HCT116 (cell line): ENCODE data around the gene EIF2AK3. TPM values are rescaled to one million over a fixed set of nuclear protein-coding genes. Genes with fewer than 3 reads are reported as not detected.

Experiments
- ATAC-seq: fragments of 200-7000 bp; cut with Tn5 transposase; 2 replicates; pipeline ENCODE4 v1.9.1; 2020; ENCODE audit warnings: mild to moderate bottlenecking, moderate library complexity
- BruUV-seq: library from RNA; stranded (reverse); fragments of 400-500 nt; replicated peaks from 2 replicates; lab custom pipeline; 2021; lab: Mats Ljungman, UMichigan
- CTCF ChIA-PET: fragments of 300-600 bp; sonication (Branson Sonifier 250); formaldehyde crosslinking; loops from one replicate; lab custom pipeline; 2021; ENCODE audit warnings: antibody characterized with exemption; lab: Charles Lee
- POLR2A ChIA-PET: fragments of 300-600, 350-600 bp; sonication (Branson Sonifier 250); formaldehyde crosslinking; loops from one replicate; lab custom pipeline; 2021; ENCODE audit warnings: antibody characterized with exemption; lab: Charles Lee
- RAD21 ChIA-PET, 2 experiments: fragments of 300-600 bp; sonication (Branson Sonifier 250); formaldehyde crosslinking; loops; one replicate each; lab custom pipeline; 2023; ENCODE audit warnings: low total read pairs in 2 of 2; ENCODE audit not compliant: uncharacterized antibody in 2 of 2, unreplicated experiment in 2 of 2, low non-redundant PET in 1 of 2; lab: Charles Lee
- DNase-seq: peaks from one replicate; pipeline ENCODE4 v3.0.0-alpha.2; 2010; ENCODE audit warnings: low read depth, low spot score
- H2AFZ ChIP-seq: fragments of 200-600 bp; shearing (Covaris generic), sonication (generic); 2 replicates; pipeline ENCODE4 v1.6.1; 2017; ENCODE audit warnings: low read depth, mixed run types, mixed read lengths, antibody characterized with exemption, low read length; ENCODE audit not compliant: poor library complexity, severe bottlenecking
- H3K27ac ChIP-seq: 2 replicates; pipeline ENCODE4 v1.5.1; 2012; ENCODE audit warnings: low read depth, low read length
- H3K27me3 ChIP-seq: fragments of 200-600 bp; sonication (generic); 2 replicates; pipeline ENCODE4 v1.6.1; 2016; ENCODE audit warnings: mixed run types, low read length, mixed read lengths; ENCODE audit not compliant: insufficient read depth
- H3K36me3 ChIP-seq, 2 experiments: fragments of 200-500 bp in 1 of 2; fragments of 200-600 bp in 1 of 2; sonication (Bioruptor generic) in 1 of 2; sonication (generic) in 1 of 2; 2 replicates each; pipeline versions ENCODE4 v1.5.1 to v1.6.1; 2014 to 2016; ENCODE audit warnings: low read length in 2 of 2, inconsistent platforms in 1 of 2, mixed read lengths in 1 of 2, mixed run types in 1 of 2; ENCODE audit not compliant: insufficient read depth in 2 of 2, control insufficient read depth in 1 of 2
- H3K4me1 ChIP-seq, 2 experiments: fragments of 200-600 bp in 1 of 2; sonication (generic) in 1 of 2; 2 replicates each; pipeline versions ENCODE4 v1.5.1 to v1.6.1; 2012 to 2017; ENCODE audit warnings: low read length in 2 of 2, inconsistent platforms in 1 of 2, mild to moderate bottlenecking in 1 of 2, mixed read lengths in 1 of 2, mixed run types in 1 of 2, moderate library complexity in 1 of 2; ENCODE audit not compliant: insufficient read depth in 2 of 2, control insufficient read depth in 1 of 2
- H3K4me2 ChIP-seq: fragments of 200-600 bp; sonication (generic); 2 replicates; pipeline ENCODE4 v1.6.1; 2017; ENCODE audit warnings: mixed run types, low read length, mixed read lengths
- H3K4me3 ChIP-seq, 2 experiments: fragments of 200-600 bp in 1 of 2; sonication (generic) in 1 of 2; replicated peaks in 1 of 2; 2 replicates each; pipeline ENCODE4 v1.5.1; 2011 to 2016; ENCODE audit warnings: low read length in 2 of 2, control low read depth in 1 of 2, low read depth in 1 of 2, mild to moderate bottlenecking in 1 of 2, mixed read lengths in 1 of 2, mixed run types in 1 of 2
- H3K79me2 ChIP-seq: fragments of 200-600 bp; sonication (generic); 2 replicates; pipeline ENCODE4 v1.6.1; 2017; ENCODE audit warnings: mild to moderate bottlenecking, mixed run types, low read length, moderate library complexity, mixed read lengths; ENCODE audit not compliant: insufficient read depth
- H3K9ac ChIP-seq: fragments of 200-600 bp; sonication (generic); 2 replicates; pipeline ENCODE4 v1.6.1; 2016; ENCODE audit warnings: low read length, mixed read lengths
- H3K9me2 ChIP-seq: fragments of 200-600 bp; sonication (generic), shearing (Covaris generic); 2 replicates; pipeline ENCODE4 v1.6.1; 2017; ENCODE audit warnings: mixed run types, mild to moderate bottlenecking, moderate library complexity; ENCODE audit not compliant: insufficient read depth
- H3K9me3 ChIP-seq, 2 experiments: fragments of 200-500 bp in 1 of 2; fragments of 200-600 bp in 1 of 2; sonication (Bioruptor generic) in 1 of 2; sonication (generic) in 1 of 2; 2 replicates each; pipeline ENCODE4 v1.6.1; 2014 to 2017; ENCODE audit warnings: low read length in 2 of 2, mixed read lengths in 2 of 2, inconsistent platforms in 1 of 2, low read depth in 1 of 2, mild to moderate bottlenecking in 1 of 2, mixed run types in 1 of 2, moderate library complexity in 1 of 2; ENCODE audit not compliant: control insufficient read depth in 1 of 2, insufficient read depth in 1 of 2
- H4K20me1 ChIP-seq: fragments of 200-600 bp; sonication (generic), shearing (Covaris generic); 2 replicates; pipeline ENCODE4 v1.6.1; 2017; ENCODE audit warnings: mixed run types, mild to moderate bottlenecking, moderate library complexity; ENCODE audit not compliant: insufficient read depth
- CEBPB ChIP-seq: IDR thresholded peaks from 2 replicates; pipeline ENCODE4 v1.6.1; 2012; ENCODE audit warnings: low read depth
- CTCF ChIP-seq, 3 experiments: fragments of 200-600 bp in 1 of 3; sonication (generic) in 1 of 3; IDR thresholded peaks in 2 of 3; conservative IDR thresholded peaks in 1 of 3; 2 replicates each; pipeline ENCODE4 v1.5.1; 2012 to 2017; ENCODE audit warnings: low read depth in 2 of 3, low read length in 2 of 3, antibody characterized with exemption in 1 of 3, borderline replicate concordance in 1 of 3, control low read depth in 1 of 3, mild to moderate bottlenecking in 1 of 3, mixed read lengths in 1 of 3, mixed run types in 1 of 3, moderate library complexity in 1 of 3; ENCODE audit not compliant: insufficient read depth in 1 of 3
- ELF1 ChIP-seq: IDR thresholded peaks from 2 replicates; pipeline ENCODE4 v1.6.1; 2012; ENCODE audit warnings: low read depth, borderline replicate concordance
- EZH2phosphoT487 ChIP-seq: fragments of 200-600 bp; IDR thresholded peaks from 2 replicates; pipeline ENCODE4 v1.6.1; 2018; ENCODE audit warnings: antibody characterized with exemption, borderline replicate concordance
- FOSL1 ChIP-seq: IDR thresholded peaks from 2 replicates; pipeline ENCODE4 v1.6.1; 2012; ENCODE audit warnings: low read depth
- RAD21 ChIP-seq: IDR thresholded peaks from 2 replicates; pipeline ENCODE4 v1.6.1; 2012; ENCODE audit warnings: low read depth, mild to moderate bottlenecking
- REST ChIP-seq: IDR thresholded peaks from 2 replicates; pipeline ENCODE4 v1.6.1; 2012; ENCODE audit warnings: low read depth
- SIN3A ChIP-seq: IDR thresholded peaks from 2 replicates; pipeline ENCODE4 v1.6.1; 2012; ENCODE audit warnings: low read depth
- SRF ChIP-seq: IDR thresholded peaks from 2 replicates; pipeline ENCODE4 v1.6.1; 2012; ENCODE audit warnings: low read depth
- YY1 ChIP-seq: IDR thresholded peaks from 2 replicates; pipeline ENCODE4 v1.6.1; 2011; ENCODE audit warnings: low read length, low read depth, moderate library complexity, mild to moderate bottlenecking; ENCODE audit not compliant: insufficient replicate concordance; ENCODE audit errors: extremely low read depth
- ZBTB33 ChIP-seq: IDR thresholded peaks from 2 replicates; pipeline ENCODE4 v1.6.1; 2011; ENCODE audit warnings: mild to moderate bottlenecking, low read length, moderate library complexity; ENCODE audit not compliant: insufficient replicate concordance; ENCODE audit errors: extremely low read depth
- ZFX ChIP-seq: fragments of 450-650 bp; IDR thresholded peaks from 2 replicates; pipeline ENCODE4 v1.6.1; 2017
- intact Hi-C: fragments of 100-400 bp; cut with micrococcal nuclease; formaldehyde crosslinking; loops from 2 replicates; pipeline ENCODE4 v1.10.0; 2022
- total RNA-seq: library from RNA; stranded (reverse); gene quantifications from one replicate; pipeline ENCODE4 v1.2.1, GENCODE V29; 2021; ENCODE audit not compliant: unreplicated experiment

EIF2AK3 gene
- total RNA-seq, 1 experiment from 2014 or later: 8.9 TPM

DNA sequence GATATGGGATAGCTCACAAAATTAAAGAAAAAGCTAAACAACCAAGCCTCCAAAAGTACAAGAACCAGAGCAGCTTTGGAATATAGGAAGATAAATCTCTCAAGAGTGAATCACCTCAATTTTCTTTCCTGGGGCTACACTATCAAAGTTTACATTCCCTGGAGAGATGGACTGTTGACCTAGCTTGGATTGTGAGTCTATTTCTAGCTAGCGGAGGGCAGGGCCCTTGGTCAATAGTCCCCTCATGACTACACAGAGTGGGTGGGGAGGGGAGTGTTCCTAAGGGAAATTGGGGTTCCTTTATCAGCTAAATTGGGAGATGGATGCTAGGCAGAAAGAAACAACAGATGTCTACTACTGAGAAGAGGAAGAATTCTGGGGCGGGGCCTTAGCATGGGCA, 29.9 kb upstream of the EIF2AK3 start:
- Histone ChIP-seq H3K4me2 (no peak overlapping the region), H3K27ac (no peak overlapping the region), H3K4me3 (no peak overlapping the region), H3K4me1 (peaks cover 0 to 11% of the 10 kb centered on the region in 2 experiments; a peak in 1 of 4 replicates), H3K9me2 (no peaks in the 10 kb centered on the region), H3K36me3 (no peaks in the 10 kb centered on the region), H3K9me3 (no peaks in the 10 kb centered on the region), H3K27me3 (no peaks in the 10 kb centered on the region), H2AFZ (no peak overlapping the region), H3K79me2 (no peaks in the 10 kb centered on the region), H4K20me1 (no peaks in the 10 kb centered on the region), H3K9ac (no peak overlapping the region)
- TF ChIP-seq YY1 (no peak), SRF (no peak), FOSL1 (no peak), CEBPB (no peak), CTCF (IDR thresholded peaks at IDR 0.05 in 2 of 3, conservative IDR thresholded peaks at IDR 0.05 in 1 of 3; ENCODE audit: borderline replicate concordance in 1 of 3, insufficient read depth in 1 of 3, low read depth in 2 of 3, low read length in 2 of 3) (no peak), RAD21 (no peak), REST (no peak), EZH2phosphoT487 (no peak), ZBTB33 (no peak), ELF1 (no peak), ZFX (no peak), SIN3A (no peak)
- intact Hi-C loops: no loop called here
- RAD21 ChIA-PET: no interaction called here
- POLR2A ChIA-PET: no interaction called here
- CTCF ChIA-PET: interaction anchor here (1.2 to 2.4 kb wide), 2 partner anchors 12 to 15 kb away, joined by 3 to 8 read pairs (median 8); no protein-coding TSS in a partner anchor
- DNase-seq (no peak), ATAC-seq (no peak)
- no TSS peak for BruUV-seq
